OCI-LY3 (cell line): ENCODE measurements around the gene SLC9A8.

Experiments
- EZH2phosphoT487 ChIP-seq: fragments of 200-600 bp; shearing (Covaris generic); IDR thresholded peaks from 2 replicates; pipeline ENCODE4 v1.6.1; 2018; ENCODE audit warnings: antibody characterized with exemption, mixed run types, low read depth
- TF ChIP-seq, protein P1 (sequence below): fragments of 200-600, 300-600 bp; sonication (generic); IDR thresholded peaks from 2 replicates; pipeline ENCODE4 v1.5.1; 2014; ENCODE audit warnings: antibody characterized with exemption, low read length, low read depth

DNA sequence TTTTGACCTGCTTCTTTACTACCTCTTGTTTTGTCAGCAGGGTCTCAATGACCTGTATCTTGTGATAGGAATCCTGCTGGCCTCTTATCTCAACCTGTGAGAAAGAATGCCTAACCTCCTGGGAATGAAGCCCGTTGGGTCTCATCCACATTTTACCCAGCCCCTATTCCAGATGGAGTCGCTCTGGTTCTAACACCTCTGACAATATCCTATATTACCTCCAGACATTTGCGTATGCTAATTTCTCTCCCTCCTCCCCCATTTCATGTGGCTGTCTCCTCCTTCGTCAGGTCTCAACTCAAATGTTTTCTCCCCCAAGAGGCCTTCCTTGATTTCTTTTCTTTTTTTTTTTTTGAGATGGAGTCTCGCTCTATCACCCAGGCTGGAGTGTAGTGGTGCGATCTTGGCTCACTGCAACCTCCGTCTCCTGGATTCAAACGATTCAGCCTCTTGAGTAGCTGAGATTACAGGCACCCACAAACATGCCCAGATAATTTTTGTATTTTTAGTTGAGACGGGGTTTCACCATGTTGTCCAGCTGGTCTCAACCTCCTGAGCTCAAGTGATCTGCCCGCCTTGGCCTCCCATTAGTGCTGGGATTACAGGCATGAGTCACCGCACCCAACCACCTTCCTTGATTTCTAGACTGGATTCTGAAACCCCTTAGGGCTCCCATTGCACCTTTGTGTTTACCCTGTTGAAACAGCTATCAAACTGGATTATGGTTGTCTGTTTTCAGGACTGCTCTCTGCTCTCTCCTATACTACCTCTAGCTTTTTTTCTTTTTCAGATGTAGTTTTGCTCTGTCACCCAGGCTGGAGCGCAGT lies 49.5 kb upstream of the SLC9A8 start:
- TF ChIP-seq, protein P1, sequence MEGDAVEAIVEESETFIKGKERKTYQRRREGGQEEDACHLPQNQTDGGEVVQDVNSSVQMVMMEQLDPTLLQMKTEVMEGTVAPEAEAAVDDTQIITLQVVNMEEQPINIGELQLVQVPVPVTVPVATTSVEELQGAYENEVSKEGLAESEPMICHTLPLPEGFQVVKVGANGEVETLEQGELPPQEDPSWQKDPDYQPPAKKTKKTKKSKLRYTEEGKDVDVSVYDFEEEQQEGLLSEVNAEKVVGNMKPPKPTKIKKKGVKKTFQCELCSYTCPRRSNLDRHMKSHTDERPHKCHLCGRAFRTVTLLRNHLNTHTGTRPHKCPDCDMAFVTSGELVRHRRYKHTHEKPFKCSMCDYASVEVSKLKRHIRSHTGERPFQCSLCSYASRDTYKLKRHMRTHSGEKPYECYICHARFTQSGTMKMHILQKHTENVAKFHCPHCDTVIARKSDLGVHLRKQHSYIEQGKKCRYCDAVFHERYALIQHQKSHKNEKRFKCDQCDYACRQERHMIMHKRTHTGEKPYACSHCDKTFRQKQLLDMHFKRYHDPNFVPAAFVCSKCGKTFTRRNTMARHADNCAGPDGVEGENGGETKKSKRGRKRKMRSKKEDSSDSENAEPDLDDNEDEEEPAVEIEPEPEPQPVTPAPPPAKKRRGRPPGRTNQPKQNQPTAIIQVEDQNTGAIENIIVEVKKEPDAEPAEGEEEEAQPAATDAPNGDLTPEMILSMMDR: no peak
- no peak for TF ChIP-seq EZH2phosphoT487
